Activated T-cell treated with anti-CD3 and anti-CD28 coated beads, Interleukin-2, amount 50 U/mL, for 4 hours (primary cell): ENCODE results near the gene LHFPL3. TPM values are rescaled to one million over a fixed set of nuclear protein-coding genes. Genes with fewer than 3 reads are reported as not detected.
"Not testable (repeated sequence)": the region's sequence is repeated elsewhere in the genome, so short reads cannot be mapped to it uniquely, and the experiment has no call there.

Source experiments
- ATAC-seq, 2 donors: fragments of 200-7000 bp; cut with Tn5 transposase; one replicate each; pipeline ENCODE4 v1.10.0; 2021
- DNase-seq: peaks from one replicate; pipeline ENCODE4 v3.0.0-alpha.2; 2020
- H3K27me3 Mint-ChIP-seq: one replicate; pipeline ENCODE4 v1.8.0; 2021; ENCODE audit warnings: low read depth, mixed read lengths
- H3K36me3 Mint-ChIP-seq: one replicate; pipeline ENCODE4 v1.8.0; 2022; ENCODE audit warnings: mixed read lengths; ENCODE audit not compliant: insufficient read depth
- H3K4me1 Mint-ChIP-seq: one replicate; pipeline ENCODE4 v1.8.0; 2021; ENCODE audit warnings: low read depth, mixed read lengths
- H3K4me3 Mint-ChIP-seq: one replicate; pipeline ENCODE4 v1.8.0; 2021; ENCODE audit warnings: mild to moderate bottlenecking, moderate library complexity, mixed read lengths
- H3K9me3 Mint-ChIP-seq: one replicate; pipeline ENCODE4 v1.8.0; 2021; ENCODE audit warnings: mixed read lengths
- total RNA-seq, 3 donors: library from RNA; stranded (reverse); gene quantifications; one replicate each; pipeline ENCODE4 v1.2.1, GENCODE V29; 2021

Gene LHFPL3
- total RNA-seq, 3 donors from 2014 or later, result not detected

DNA sequence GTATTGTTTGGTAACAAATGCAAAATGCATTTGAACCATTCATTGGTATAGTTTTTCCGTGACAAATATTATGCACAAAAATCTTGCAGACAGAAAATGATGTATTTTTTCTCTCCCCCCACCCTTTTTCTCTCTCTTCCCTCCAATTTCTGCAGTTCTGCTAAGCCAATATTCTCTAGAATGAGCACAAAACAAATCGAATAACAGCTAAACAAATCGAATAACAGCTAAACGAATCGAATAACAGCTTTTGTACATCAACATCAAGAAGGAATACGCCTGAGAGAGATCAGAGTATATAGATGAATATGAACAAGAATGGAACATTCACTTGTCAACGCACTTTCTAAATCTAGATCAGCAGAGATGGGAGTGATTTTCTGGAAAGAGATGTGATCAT, 577.6 kb downstream of the LHFPL3 start:
- ATAC-seq, result no peak
- Mint-ChIP-seq H3K36me3 (no peaks in the 10 kb centered on the region), H3K4me1 (no peaks in the 10 kb centered on the region), H3K9me3 (no peaks in the 10 kb centered on the region), H3K27me3 (peaks cover 6% of the 10 kb centered on the region), H3K4me3 (no peak overlapping the region)
- DNase-seq, result no peak

GRCh38 chr7:104906556-104906955, 578.2 kb downstream of the LHFPL3 start:
- no peaks in the 10 kb centered on the region for H3K36me3 Mint-ChIP-seq
- ATAC-seq (no peak), DNase-seq (no peak)
- H3K4me1 Mint-ChIP-seq, result no peaks in the 10 kb centered on the region
- no peak overlapping the region for H3K4me3 Mint-ChIP-seq
- H3K27me3 Mint-ChIP-seq, result peaks cover 6% of the 10 kb centered on the region
- no peaks in the 10 kb centered on the region for H3K9me3 Mint-ChIP-seq

- Mint-ChIP-seq H3K36me3 (no peaks in the 10 kb centered on the region), H3K4me3 (no peak overlapping the region), H3K9me3 (no peaks in the 10 kb centered on the region), H3K27me3 (peaks cover 4% of the 10 kb centered on the region), H3K4me1 (no peaks in the 10 kb centered on the region)
- ATAC-seq, result no peak
- no peak for DNase-seq
Observed at GRCh38 chr7:104908636-104909035, 580.2 kb downstream of the LHFPL3 start.

DNA sequence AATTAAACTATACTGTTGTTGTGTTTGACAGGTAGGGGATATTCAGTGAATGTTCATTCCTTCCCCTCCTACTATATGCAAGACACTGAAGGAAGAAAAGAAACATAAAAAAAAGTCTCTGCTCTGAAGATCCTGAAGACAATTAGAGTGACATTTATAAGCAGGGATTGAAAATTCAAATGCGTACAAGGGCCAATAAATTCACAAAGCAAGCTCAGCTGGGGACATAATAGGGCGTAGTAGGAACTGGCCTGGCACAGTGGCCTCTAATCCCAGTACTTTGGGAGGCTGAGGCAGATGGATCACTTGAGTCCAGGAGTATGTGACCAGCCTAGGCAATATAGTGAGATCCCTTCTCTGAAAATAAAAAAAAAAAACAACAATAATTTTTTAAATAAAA, 580.7 kb downstream of the LHFPL3 start:
- no peak for ATAC-seq
- no peak for DNase-seq
- Mint-ChIP-seq H3K9me3 (no peaks in the 10 kb centered on the region), H3K36me3 (no peaks in the 10 kb centered on the region), H3K27me3 (no peaks in the 10 kb centered on the region), H3K4me1 (no peaks in the 10 kb centered on the region), H3K4me3 (no peak overlapping the region)

DNA sequence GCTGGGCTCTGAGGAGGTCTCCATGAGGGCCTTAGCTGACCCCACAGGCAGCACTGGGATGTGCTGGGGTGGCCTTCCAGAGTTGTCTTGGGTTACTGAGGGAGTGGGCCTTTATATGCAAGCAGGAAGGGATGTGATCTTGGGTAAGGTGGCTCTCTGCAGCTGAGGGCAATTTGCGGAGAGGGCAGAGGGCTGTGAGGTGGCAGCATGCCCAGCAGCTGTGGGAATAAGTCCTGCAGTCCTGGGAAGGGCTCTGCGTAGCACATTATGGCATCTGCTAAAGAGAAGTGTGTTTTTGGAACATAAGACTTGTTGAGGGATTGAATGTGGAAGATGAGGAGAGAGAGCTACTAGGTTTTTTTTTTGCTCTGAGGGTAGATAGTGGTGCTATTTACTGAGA, 586.0 kb downstream of the LHFPL3 start:
- Mint-ChIP-seq H3K4me3 (no peak overlapping the region), H3K9me3 (no peaks in the 10 kb centered on the region), H3K36me3 (no peaks in the 10 kb centered on the region), H3K27me3 (no peaks in the 10 kb centered on the region), H3K4me1 (no peaks in the 10 kb centered on the region)
- DNase-seq (no peak), ATAC-seq (no peak)

DNA sequence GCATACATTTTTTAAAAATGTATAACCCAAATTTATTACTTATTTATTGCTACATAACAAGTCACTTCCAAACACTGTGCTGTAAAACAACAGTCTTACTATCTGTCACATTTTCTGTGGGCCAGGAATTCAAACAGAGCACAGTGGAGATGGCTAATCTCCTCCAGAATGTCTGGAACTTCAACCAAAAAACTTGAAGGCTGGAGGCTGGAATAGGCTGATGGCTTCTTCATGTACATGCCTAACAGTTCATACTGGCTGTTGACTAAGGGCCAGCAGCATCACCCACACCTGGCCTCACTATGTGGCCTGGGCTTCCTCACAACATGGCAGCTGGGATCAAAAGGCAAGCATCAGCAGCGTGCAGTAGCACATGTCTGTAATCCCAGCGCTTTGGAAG, 593.2 kb downstream of the LHFPL3 start:
- H3K4me1 Mint-ChIP-seq, result peaks cover 5% of the 10 kb centered on the region
- no peak overlapping the region for H3K4me3 Mint-ChIP-seq
- H3K9me3 Mint-ChIP-seq, result no peaks in the 10 kb centered on the region
- H3K27me3 Mint-ChIP-seq, result no peaks in the 10 kb centered on the region
- no peaks in the 10 kb centered on the region for H3K36me3 Mint-ChIP-seq
- DNase-seq (no peak), ATAC-seq (no peak)

DNA sequence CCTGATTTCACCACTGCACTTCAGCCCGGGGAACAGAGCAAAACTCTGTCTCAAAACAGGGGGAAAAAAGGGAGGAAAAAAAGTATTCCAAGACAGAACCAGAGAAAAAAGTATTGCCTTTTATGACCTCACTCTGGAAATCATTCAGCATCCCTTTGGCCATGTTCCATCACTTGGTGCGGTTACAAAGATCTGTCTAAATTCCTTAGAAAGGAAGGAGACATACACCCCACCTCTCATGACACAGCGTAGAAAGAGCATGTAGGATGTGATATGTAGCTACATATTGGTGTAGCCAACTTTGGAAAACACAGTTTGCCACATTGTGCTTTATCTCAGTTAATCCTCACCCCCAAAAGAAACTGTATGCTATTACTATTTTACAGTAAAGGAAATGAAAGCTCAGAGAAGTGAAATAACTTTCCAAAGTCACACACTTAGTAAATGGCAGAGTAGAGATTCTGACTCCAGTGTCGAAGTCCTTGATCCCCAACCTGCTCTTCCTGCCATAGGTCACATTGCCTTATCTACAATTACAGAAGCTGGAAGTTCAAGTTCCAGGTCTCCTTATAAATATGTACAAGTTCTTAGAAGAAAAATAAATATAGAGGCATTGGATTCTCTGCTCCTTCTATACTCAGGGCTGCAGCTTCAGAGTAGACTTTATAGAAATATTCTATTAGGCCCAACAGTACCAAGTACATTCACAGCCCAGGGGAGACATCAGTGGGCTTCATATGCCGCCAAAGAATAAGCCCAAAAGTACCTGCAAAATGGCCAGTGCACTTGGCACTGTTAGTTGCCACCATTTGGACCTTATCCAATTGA, 594.0 kb downstream of the LHFPL3 start:
- peaks cover 5% of the 10 kb centered on the region for H3K4me1 Mint-ChIP-seq

DNA sequence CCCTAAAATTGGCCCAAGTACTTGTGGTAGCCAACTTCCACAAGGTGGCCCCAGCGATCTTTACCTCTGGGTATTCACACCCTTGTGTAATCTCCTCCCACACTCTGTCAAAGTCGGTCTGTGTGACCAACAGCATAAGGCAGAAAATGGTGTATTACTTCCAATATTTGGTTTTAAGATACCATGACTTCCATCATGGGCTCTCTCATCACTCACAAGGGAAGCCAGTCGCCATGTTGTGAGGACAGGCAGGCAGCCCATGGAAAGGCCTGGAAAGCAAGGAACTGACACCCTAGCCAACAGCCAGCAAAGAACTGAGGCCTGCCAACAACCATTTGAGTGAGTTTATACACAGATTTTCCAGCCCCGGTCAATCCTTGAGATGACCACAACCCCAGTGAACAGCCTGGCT, 594.6 kb downstream of the LHFPL3 start:
- no peaks in the 10 kb centered on the region for H3K36me3 Mint-ChIP-seq

More for the DNA sequence above, 594.0 kb downstream of the LHFPL3 start:
- Mint-ChIP-seq H3K9me3 (no peaks in the 10 kb centered on the region), H3K27me3 (no peaks in the 10 kb centered on the region), H3K4me3 (no peak overlapping the region), H3K36me3 (no peaks in the 10 kb centered on the region)
- ATAC-seq (no peak), DNase-seq (no peak)

GRCh38 chr7:104926189-104926588, 597.8 kb downstream of the LHFPL3 start:
- H3K9me3 Mint-ChIP-seq, H3K36me3 Mint-ChIP-seq, H3K4me1 Mint-ChIP-seq, H3K27me3 Mint-ChIP-seq, ATAC-seq, DNase-seq, H3K4me3 Mint-ChIP-seq: not testable (repeated sequence)

More for the DNA sequence above, 594.6 kb downstream of the LHFPL3 start:
- Mint-ChIP-seq H3K27me3 (no peaks in the 10 kb centered on the region), H3K4me3 (no peak overlapping the region), H3K4me1 (peaks cover 5% of the 10 kb centered on the region), H3K9me3 (no peaks in the 10 kb centered on the region)
- DNase-seq, result peak; percentile 60
- peak; percentile 92 to 96 for ATAC-seq

DNA sequence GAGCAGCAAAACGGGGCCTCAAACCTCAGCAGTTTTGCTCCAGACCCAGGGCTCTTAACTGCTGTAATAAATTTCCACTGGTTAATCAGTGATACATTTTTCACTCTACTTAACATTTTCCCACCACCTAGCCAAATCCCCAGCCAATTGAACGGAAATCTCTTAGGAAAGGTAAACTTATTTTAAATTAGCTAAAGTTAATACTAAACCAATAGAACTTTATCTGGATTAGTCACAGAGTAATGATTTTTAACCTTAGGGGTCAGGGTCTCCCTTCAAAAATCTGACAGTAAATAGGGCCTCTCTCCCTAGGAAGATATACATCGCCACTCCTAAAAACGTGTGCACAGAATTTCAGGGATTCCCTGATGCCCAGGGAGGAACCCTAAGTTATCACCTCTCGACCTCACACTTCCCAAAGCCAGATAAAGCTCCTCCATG, 598.2 kb downstream of the LHFPL3 start:
- Mint-ChIP-seq H3K4me1 (peaks cover 5% of the 10 kb centered on the region), H3K9me3 (no peaks in the 10 kb centered on the region), H3K4me3 (no peak overlapping the region), H3K27me3 (no peaks in the 10 kb centered on the region), H3K36me3 (no peaks in the 10 kb centered on the region)
- no peak for DNase-seq
- ATAC-seq, result no peak

DNA sequence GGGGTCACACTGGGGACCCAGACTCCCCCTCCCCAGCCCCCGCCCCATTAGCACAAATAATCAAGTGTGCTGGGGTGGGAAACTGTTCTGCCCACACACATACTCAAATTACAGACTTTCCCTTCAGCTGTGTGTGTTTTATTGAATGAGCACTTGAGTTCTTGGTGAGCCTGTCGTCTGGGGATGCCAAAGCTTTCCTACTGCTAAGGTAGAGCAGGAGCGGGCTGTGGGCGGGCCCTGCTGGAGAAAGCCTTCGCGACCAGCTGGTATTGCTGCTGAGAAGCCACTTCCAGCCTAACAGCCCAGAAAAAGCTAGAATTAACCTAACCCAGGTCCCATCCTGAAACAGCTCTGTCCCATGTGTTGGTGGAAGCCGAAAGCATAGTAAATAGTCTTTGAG, 598.7 kb downstream of the LHFPL3 start:
- no peak for ATAC-seq
- Mint-ChIP-seq H3K9me3 (no peaks in the 10 kb centered on the region), H3K36me3 (no peaks in the 10 kb centered on the region)

DNA sequence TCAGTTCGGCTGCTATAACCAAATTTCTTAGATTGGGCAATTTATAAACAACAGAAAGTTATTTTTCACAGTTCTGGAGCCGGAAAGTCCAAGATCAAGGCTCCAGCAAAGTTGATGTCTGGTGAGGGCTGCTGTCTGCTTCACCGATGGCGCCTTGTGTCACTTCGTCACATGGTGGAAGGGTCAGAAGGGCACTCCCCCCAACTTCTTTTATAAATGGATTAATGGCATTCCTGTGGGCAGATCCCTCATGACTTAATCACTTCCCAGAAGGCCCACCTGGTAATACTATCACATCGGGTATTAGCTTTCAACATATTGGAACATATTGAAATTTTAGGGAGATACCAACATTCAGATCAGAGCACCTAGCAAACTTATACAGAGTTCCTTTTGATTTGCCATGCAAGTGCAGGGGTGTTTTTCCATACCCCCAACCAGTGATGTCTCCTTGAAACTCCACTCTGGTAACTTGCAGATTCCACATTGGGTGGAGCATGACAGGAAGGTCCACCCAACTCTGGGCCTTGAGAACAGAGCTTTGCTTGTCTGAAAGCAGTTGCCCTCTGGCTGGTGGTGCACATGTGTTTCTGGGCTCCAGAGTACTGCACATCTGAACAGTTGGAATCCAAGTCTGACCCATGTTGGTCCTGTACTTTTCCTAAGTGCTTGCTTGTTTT, 600.5 kb downstream of the LHFPL3 start:
- Mint-ChIP-seq H3K4me3 (no peak overlapping the region), H3K27me3 (no peaks in the 10 kb centered on the region), H3K36me3 (no peaks in the 10 kb centered on the region), H3K9me3 (no peaks in the 10 kb centered on the region), H3K4me1 (peaks cover 3% of the 10 kb centered on the region)
- no peak for DNase-seq
- ATAC-seq, result no peak

More for the DNA sequence above, 598.7 kb downstream of the LHFPL3 start:
- no peak for DNase-seq
- no peak overlapping the region for H3K4me3 Mint-ChIP-seq
- peaks cover 5% of the 10 kb centered on the region for H3K4me1 Mint-ChIP-seq
- no peaks in the 10 kb centered on the region for H3K27me3 Mint-ChIP-seq

- H3K4me3 Mint-ChIP-seq, result no peak overlapping the region
Observed at GRCh38 chr7:104929921-104930320, 601.5 kb downstream of the LHFPL3 start.

GRCh38 chr7:104931181-104931781, 602.9 kb downstream of the LHFPL3 start:
- Mint-ChIP-seq H3K36me3 (no peaks in the 10 kb centered on the region), H3K27me3 (no peaks in the 10 kb centered on the region), H3K9me3 (no peaks in the 10 kb centered on the region), H3K4me3 (no peak overlapping the region), H3K4me1 (peaks cover 3% of the 10 kb centered on the region)
- DNase-seq (no peak), ATAC-seq (no peak)

More at GRCh38 chr7:104929921-104930320, 601.5 kb downstream of the LHFPL3 start:
- Mint-ChIP-seq H3K9me3 (no peaks in the 10 kb centered on the region), H3K27me3 (no peaks in the 10 kb centered on the region), H3K4me1 (peaks cover 3% of the 10 kb centered on the region), H3K36me3 (no peaks in the 10 kb centered on the region)
- ATAC-seq, result no peak
- DNase-seq, result no peak
